ENCODE measurements around the gene SLC25A39. TPM values are rescaled to one million over a fixed set of nuclear protein-coding genes. Genes with fewer than 3 reads are reported as not detected.

SLC25A39 gene
- total and polyA plus RNA-seq, 9 donors = 35.9 to 87.7 (median 70.0) TPM

DNA sequence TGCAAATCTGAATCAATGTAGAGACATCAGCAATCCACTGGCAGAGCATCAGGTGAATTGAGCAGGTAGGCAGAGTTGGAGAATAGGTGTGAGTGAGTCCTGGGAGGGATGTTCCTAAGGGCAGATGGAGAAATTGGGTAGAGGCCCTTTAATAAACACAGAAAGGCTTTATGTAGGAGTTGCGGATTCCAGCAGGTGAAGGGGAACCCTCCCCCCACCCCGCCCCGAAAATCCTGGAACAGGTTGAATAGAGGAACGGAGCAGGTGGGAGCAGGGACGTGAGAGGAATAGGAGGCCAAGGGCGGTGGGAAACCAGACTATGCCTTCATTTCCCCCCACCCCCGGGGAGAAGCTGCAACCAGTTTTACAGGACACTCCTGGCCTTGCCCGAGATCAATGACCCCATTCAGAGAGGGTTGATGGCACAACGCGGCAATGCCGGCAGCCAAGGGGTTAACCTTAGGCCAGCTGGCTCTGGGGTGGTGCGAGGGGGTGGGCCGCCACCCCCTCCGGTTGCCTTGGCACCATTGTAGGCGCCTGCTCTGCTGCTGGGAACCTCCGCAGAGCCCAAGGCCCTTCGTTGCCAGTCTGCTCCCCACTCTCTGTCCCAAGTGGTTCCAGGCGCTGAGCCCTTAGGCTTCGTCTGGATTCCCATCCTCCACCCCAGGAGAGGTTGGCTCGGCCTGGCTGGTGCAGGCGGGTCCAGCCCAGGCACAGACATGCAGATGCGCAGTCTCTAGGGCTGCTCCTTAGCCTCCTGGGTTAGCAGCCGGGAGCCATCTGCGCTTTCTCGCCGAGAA is 17.0 kb downstream of the SLC25A39 start:
- H3K9me3 ChIP-seq (replicated peaks; ENCODE audit: control insufficient read depth, low read depth, low read length) = no peaks in the 10 kb centered on the region
- WGBS (ENCODE audit: insufficient coverage) = 1% methylated on average over 12 of the region's 26 CpGs
- H3K27me3 ChIP-seq (ENCODE audit: control insufficient read depth, insufficient read depth, low read length) = peaks cover 34% of the 10 kb centered on the region

DNA sequence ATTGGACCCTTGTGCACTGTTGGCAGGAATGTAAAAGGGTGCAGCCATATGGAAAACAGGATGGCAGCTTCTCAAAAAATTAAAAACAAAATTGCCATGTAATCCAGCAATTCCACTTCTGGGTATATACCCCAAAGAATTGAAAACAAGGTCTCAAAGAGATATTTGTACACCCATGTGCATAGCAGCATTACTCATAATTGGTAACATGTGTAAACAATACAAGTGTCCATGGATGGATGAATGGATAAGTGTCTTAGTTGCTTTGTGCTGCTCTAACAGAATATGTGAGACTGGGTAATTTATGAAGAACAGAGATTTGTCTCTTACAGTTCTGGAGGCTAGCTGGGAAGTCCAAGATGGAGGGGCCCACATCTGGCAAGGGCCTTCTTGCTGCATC is 20.0 kb downstream of the SLC25A39 start:
- Histone ChIP-seq H3K36me3 (ENCODE audit: control insufficient read depth, insufficient read depth, low read length) (no peaks in the 10 kb centered on the region), H3K27ac (ENCODE audit: low read length) (no peak overlapping the region), H3K4me3 (ENCODE audit: low read length) (no peak overlapping the region), H3K4me1 (ENCODE audit: control insufficient read depth, insufficient read depth, low read length) (peaks cover 16% of the 10 kb centered on the region), H3K27me3 (ENCODE audit: control insufficient read depth, insufficient read depth, low read length) (peaks cover 18% of the 10 kb centered on the region), H3K9me3 (replicated peaks; ENCODE audit: control insufficient read depth, low read depth, low read length) (no peaks in the 10 kb centered on the region)
- no peak for DNase-seq

More for the DNA sequence above, 17.0 kb downstream of the SLC25A39 start:
- Histone ChIP-seq H3K4me1 (ENCODE audit: control insufficient read depth, insufficient read depth, low read length) (peaks cover 16% of the 10 kb centered on the region), H3K36me3 (ENCODE audit: control insufficient read depth, insufficient read depth, low read length) (no peaks in the 10 kb centered on the region), H3K27ac (ENCODE audit: low read length) (no peak overlapping the region), H3K4me3 (ENCODE audit: low read length) (peak overlapping the region; percentile 47)
- DNase-seq = peak; percentile 51

DNA sequence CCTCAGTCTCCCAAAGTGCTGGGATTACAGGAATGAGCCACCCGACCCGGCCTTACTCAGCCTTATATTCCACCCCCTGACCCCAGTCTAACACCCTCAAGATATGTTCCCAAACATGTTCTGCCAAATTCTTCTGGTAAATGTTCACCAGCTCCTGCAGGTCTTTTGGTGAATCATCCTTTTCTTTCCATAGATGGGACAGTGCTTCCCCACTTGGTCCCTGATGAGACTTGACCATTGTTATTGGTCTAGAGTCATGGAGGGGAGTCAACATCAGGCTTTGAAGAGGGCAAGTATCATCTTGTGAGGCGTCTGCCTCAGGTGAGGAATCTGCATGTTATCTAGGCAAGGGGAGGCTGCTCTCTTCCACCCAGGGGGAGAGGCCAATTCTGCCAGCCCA is 26.6 kb downstream of the SLC25A39 start:
- no peak overlapping the region for H3K4me3 ChIP-seq (ENCODE audit: low read length)
- H3K27ac ChIP-seq (ENCODE audit: low read length) = no peak overlapping the region

DNA sequence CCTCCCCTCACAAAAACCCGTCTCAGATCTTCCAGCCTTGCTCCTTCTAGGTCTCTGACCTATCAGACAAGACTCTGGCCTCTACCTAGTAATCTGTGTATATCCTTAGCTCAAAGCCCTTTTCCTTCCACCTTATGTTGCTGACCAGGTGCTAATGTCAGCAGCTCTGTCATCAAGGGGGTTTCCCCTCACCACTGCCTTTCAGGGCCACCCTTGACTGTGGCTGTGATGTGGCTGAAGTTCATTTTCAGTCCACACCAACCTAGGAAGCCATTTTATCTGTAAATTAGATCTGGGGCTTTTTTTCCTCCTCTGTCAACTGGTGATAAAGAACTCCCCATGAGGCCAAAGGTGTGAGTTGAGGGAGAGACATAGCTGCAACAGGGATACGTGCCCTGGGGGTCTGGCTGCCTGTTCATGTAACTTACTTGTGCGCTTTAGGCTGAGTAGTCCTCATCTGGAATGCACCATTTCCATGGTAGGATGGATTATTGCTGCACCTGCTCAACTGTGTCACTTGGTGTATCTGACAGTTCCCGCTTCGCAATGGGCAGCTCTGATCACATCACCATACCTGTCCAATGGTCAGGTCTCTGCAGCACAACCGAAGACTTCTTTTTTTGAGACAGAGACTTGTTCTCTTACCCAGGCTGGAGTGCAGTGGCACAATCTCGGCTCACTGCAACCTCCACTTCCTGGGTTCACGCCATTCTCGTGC is 31.0 kb downstream of the SLC25A39 start:
- Histone ChIP-seq H3K36me3 (ENCODE audit: control insufficient read depth, insufficient read depth, low read length) (no peaks in the 10 kb centered on the region), H3K27me3 (ENCODE audit: control insufficient read depth, insufficient read depth, low read length) (peaks cover 8% of the 10 kb centered on the region)
- 84% methylated on average over 9 of the region's 9 CpGs for WGBS (ENCODE audit: insufficient coverage)

More for the DNA sequence above, 26.6 kb downstream of the SLC25A39 start:
- peaks cover 11% of the 10 kb centered on the region for H3K27me3 ChIP-seq (ENCODE audit: control insufficient read depth, insufficient read depth, low read length)
- 81% methylated on average over 2 of the region's 3 CpGs for WGBS (ENCODE audit: insufficient coverage)
- no peaks in the 10 kb centered on the region for H3K9me3 ChIP-seq (replicated peaks; ENCODE audit: control insufficient read depth, low read depth, low read length)
- no peaks in the 10 kb centered on the region for H3K36me3 ChIP-seq (ENCODE audit: control insufficient read depth, insufficient read depth, low read length)
- H3K4me1 ChIP-seq (ENCODE audit: control insufficient read depth, insufficient read depth, low read length) = no peaks in the 10 kb centered on the region
- DNase-seq = no peak

DNA sequence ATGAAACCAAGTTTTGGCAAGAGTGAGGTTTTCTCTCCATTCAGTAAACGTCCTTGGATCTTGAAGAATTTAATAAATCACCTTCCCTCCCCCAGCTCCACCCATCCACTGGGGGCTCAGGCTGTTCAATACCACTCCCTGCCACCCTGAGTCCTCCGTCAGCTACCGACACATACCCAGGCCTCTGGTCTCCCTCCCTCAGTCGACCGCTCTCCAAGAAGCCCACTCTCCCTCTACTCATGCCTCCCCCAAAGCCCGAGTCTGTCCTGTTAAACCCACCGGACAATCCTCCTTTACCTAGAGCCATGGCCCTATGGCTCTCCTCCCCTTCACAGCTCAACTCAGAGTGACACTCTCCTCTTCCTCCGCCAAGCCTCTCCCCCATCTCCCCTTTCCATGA is 37.0 kb downstream of the SLC25A39 start:
- Histone ChIP-seq H3K27me3 (ENCODE audit: control insufficient read depth, insufficient read depth, low read length) (peaks cover 2% of the 10 kb centered on the region), H3K9me3 (replicated peaks; ENCODE audit: control insufficient read depth, low read depth, low read length) (no peaks in the 10 kb centered on the region), H3K36me3 (ENCODE audit: control insufficient read depth, insufficient read depth, low read length) (no peaks in the 10 kb centered on the region), H3K27ac (ENCODE audit: low read length) (no peak overlapping the region), H3K4me3 (ENCODE audit: low read length) (no peak overlapping the region), H3K4me1 (ENCODE audit: control insufficient read depth, insufficient read depth, low read length) (no peaks in the 10 kb centered on the region)
- no peak for DNase-seq
- WGBS (ENCODE audit: insufficient coverage) = 49% methylated on average over 8 of the region's 8 CpGs

More for the DNA sequence above, 31.0 kb downstream of the SLC25A39 start:
- H3K4me1 ChIP-seq (ENCODE audit: control insufficient read depth, insufficient read depth, low read length) = no peaks in the 10 kb centered on the region
- no peak overlapping the region for H3K4me3 ChIP-seq (ENCODE audit: low read length)
- DNase-seq = no peak
- no peaks in the 10 kb centered on the region for H3K9me3 ChIP-seq (replicated peaks; ENCODE audit: control insufficient read depth, low read depth, low read length)
- H3K27ac ChIP-seq (ENCODE audit: low read length) = no peak overlapping the region

DNA sequence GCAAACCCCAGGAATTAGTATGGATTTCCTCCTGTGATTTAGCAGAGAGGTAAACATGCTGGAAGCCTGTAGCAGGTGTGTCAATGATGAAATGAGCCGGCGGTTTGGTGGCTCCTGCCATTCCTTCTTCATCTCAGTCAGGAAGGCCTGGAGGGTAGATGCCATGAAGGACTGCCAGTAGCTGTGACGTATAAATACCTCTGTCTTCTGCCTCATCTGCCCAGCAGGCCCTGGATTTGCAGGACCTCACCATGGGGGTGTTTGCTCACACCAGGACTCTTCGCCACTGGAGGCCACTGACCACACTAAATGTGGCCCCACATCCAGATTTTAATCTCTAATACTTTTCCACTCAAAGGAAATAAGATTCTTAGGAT is 40.6 kb downstream of the SLC25A39 start:
- WGBS (ENCODE audit: insufficient coverage) = no CpG with 5 or more reads among the region's 4 CpGs
- Histone ChIP-seq H3K27me3 (ENCODE audit: control insufficient read depth, insufficient read depth, low read length) (no peaks in the 10 kb centered on the region), H3K9me3 (replicated peaks; ENCODE audit: control insufficient read depth, low read depth, low read length) (no peaks in the 10 kb centered on the region), H3K4me1 (ENCODE audit: control insufficient read depth, insufficient read depth, low read length) (peaks cover 12% of the 10 kb centered on the region), H3K27ac (ENCODE audit: low read length) (no peak overlapping the region), H3K4me3 (ENCODE audit: low read length) (no peak overlapping the region), H3K36me3 (ENCODE audit: control insufficient read depth, insufficient read depth, low read length) (no peaks in the 10 kb centered on the region)
- no peak for DNase-seq

DNA sequence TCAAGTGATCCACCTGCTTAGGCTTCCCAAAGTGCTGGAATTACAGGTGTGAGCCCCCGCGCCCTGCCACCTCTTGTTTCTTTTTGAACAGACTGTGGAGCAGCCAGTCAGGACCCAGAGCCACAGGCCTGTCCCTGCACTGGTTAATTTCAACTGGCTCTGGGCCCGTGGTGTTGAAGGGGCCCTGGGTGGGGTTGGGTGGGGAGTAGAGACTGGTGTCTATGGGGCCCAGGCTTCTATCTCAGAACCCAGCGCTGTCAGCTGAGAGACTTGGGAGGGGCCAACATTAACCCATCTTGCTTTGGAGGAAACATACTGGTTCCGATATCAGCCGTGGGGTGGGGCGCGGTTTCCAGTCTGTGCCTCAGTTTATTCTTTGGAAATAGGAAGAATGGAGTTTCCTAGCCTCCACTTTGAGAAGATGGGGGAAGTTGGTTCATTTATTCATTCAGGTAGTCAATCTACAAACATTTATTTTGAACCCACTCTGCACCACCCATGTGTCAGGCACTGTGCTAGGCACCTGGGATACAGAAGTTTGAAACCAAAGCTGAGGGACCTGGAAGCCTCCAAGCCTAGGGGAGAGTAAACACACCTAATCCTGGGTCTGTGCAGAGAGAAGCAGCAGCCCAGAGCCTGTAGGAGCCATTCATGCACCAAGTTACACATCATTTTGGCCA is 41.1 kb downstream of the SLC25A39 start:
- no peak for DNase-seq
- no peak overlapping the region for H3K4me3 ChIP-seq (ENCODE audit: low read length)
- WGBS (ENCODE audit: insufficient coverage) = 100% methylated on average over 3 of the region's 8 CpGs
- no peaks in the 10 kb centered on the region for H3K9me3 ChIP-seq (replicated peaks; ENCODE audit: control insufficient read depth, low read depth, low read length)
- H3K27me3 ChIP-seq (ENCODE audit: control insufficient read depth, insufficient read depth, low read length) = no peaks in the 10 kb centered on the region
- H3K27ac ChIP-seq (ENCODE audit: low read length) = no peak overlapping the region
- H3K36me3 ChIP-seq (ENCODE audit: control insufficient read depth, insufficient read depth, low read length) = no peaks in the 10 kb centered on the region
- H3K4me1 ChIP-seq (ENCODE audit: control insufficient read depth, insufficient read depth, low read length) = peaks cover 12% of the 10 kb centered on the region

DNA sequence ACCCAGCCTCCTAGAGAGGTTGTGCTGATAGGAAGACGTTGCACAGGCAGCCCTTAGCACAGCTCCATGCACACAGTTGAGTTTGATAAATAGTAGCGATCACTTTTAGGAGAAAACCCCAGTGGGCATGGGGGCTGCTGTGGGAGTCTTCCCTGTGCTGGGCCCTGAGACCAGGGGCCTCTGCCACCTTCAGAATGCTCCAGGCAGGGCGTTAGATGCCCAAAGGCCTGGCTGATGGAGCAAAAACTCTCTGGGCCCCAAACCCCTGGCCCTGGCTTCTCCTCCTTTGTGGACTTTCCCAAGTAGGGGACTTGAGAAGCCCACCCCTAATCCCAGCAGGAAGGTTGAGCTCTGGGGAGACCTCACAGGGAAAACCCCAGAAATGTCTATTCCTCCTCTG is 42.4 kb downstream of the SLC25A39 start:
- Histone ChIP-seq H3K27ac (ENCODE audit: low read length) (no peak overlapping the region), H3K27me3 (ENCODE audit: control insufficient read depth, insufficient read depth, low read length) (no peaks in the 10 kb centered on the region), H3K4me3 (ENCODE audit: low read length) (no peak overlapping the region), H3K4me1 (ENCODE audit: control insufficient read depth, insufficient read depth, low read length) (peaks cover 12% of the 10 kb centered on the region), H3K9me3 (replicated peaks; ENCODE audit: control insufficient read depth, low read depth, low read length) (no peaks in the 10 kb centered on the region), H3K36me3 (ENCODE audit: control insufficient read depth, insufficient read depth, low read length) (no peaks in the 10 kb centered on the region)
- no peak for DNase-seq
- WGBS (ENCODE audit: insufficient coverage) = 44% methylated on average over 1 of the region's 3 CpGs

DNA sequence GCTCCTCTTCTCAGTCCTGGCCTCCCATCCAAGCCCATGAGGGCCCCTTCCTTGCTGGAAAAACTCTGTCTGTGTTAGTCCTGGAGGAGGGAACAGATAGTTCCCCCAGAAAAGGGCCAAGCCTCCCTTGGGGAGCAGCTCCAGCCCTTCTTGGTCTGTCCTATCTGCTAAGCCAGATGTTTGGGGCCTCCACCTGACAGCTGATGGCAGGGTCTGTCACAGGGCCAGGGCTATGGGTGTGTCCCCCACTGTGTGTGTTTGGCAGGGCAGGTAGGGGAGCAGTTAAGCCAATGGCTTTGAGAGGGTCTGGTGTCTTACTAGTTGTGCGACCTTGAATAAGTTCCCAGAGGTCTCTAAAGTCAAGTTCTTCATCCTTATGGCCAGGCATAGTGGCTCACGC is 43.1 kb downstream of the SLC25A39 start:
- H3K27ac ChIP-seq (ENCODE audit: low read length) = no peak overlapping the region
- H3K27me3 ChIP-seq (ENCODE audit: control insufficient read depth, insufficient read depth, low read length) = no peaks in the 10 kb centered on the region
- WGBS (ENCODE audit: insufficient coverage) = no CpG with 5 or more reads among the region's 2 CpGs
- no peak overlapping the region for H3K4me3 ChIP-seq (ENCODE audit: low read length)
- H3K36me3 ChIP-seq (ENCODE audit: control insufficient read depth, insufficient read depth, low read length) = no peaks in the 10 kb centered on the region
- no peaks in the 10 kb centered on the region for H3K9me3 ChIP-seq (replicated peaks; ENCODE audit: control insufficient read depth, low read depth, low read length)
- peaks cover 12% of the 10 kb centered on the region for H3K4me1 ChIP-seq (ENCODE audit: control insufficient read depth, insufficient read depth, low read length)
- DNase-seq = no peak

DNA sequence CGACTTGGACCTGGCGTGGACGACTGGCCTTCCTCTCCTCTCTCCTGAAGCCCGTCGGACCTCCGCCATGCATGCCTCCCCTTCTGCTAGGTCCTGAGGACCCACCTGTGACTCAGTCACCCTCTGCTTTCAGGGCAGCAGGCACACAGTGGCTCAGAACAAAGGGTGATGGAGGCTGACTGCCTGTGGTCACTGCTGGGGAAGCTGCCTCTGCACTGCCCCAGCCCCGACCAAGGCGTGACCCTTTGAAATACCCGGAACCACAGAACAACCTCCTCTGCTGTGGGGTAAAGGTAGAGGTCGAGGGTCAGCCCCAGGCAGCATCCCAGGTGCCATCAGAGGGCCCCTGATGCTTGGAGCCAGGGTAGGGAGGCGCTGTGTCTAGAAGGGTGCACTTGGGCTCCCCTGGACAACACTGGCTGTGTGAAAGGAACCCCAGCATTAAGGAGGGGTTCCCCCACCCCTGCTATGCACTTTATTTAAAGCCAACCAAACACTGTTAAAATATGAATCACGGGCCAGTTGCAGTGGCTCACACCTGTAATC is 44.2 kb downstream of the SLC25A39 start:
- 66% methylated on average over 6 of the region's 12 CpGs for WGBS (ENCODE audit: insufficient coverage)
- DNase-seq = no peak
- no peak overlapping the region for H3K4me3 ChIP-seq (ENCODE audit: low read length)
- H3K4me1 ChIP-seq (ENCODE audit: control insufficient read depth, insufficient read depth, low read length) = peaks cover 12% of the 10 kb centered on the region
- no peak overlapping the region for H3K27ac ChIP-seq (ENCODE audit: low read length)
- H3K27me3 ChIP-seq (ENCODE audit: control insufficient read depth, insufficient read depth, low read length) = no peaks in the 10 kb centered on the region
- H3K9me3 ChIP-seq (replicated peaks; ENCODE audit: control insufficient read depth, low read depth, low read length) = no peaks in the 10 kb centered on the region
- H3K36me3 ChIP-seq (ENCODE audit: control insufficient read depth, insufficient read depth, low read length) = no peaks in the 10 kb centered on the region
